CD14-positive monocyte (primary cell): ENCODE data around the gene SERPINB5. TPM values are rescaled to one million over a fixed set of nuclear protein-coding genes. Genes with fewer than 3 reads are reported as not detected.
A peak's percentile ranks its signal among the peaks of the same experiment; 100 is the strongest.

Source experiments
- DNase-seq, 3 donors: peaks; one replicate each; pipeline ENCODE4 v3.0.0-alpha.2; 2011 to 2022
- H2AFZ ChIP-seq: 2 replicates; pipeline ENCODE4 v1.6.0; 2012; ENCODE audit warnings: mild to moderate bottlenecking, low read depth, low read length, inconsistent platforms; ENCODE audit not compliant: insufficient read depth, poor library complexity, severe bottlenecking
- H3K27ac ChIP-seq, 2 donors: 1 replicate in 1 of 2; 2 replicates in 1 of 2; pipeline ENCODE4 v1.5.1; 2012 to 2013; ENCODE audit warnings: low read length in 2 of 2, control low read depth in 1 of 2, inconsistent platforms in 1 of 2, low read depth in 1 of 2, mild to moderate bottlenecking in 1 of 2
- H3K27me3 ChIP-seq, 2 donors: one replicate each; pipeline versions ENCODE4 v1.6.0 to v1.6.1; 2011 to 2013; ENCODE audit warnings: low read length in 2 of 2; ENCODE audit not compliant: control insufficient read depth in 2 of 2, insufficient read depth in 2 of 2
- H3K36me3 ChIP-seq, 2 donors: replicated peaks in 1 of 2; 1 replicate in 1 of 2; 2 replicates in 1 of 2; pipeline versions ENCODE4 v1.5.1 to v1.6.1; 2012 to 2013; ENCODE audit warnings: low read length in 2 of 2, control low read depth in 1 of 2, inconsistent platforms in 1 of 2, mild to moderate bottlenecking in 1 of 2; ENCODE audit not compliant: insufficient read depth in 2 of 2, control insufficient read depth in 1 of 2
- H3K4me1 ChIP-seq, 2 donors: 1 replicate in 1 of 2; 2 replicates in 1 of 2; pipeline versions ENCODE4 v1.5.1 to v1.6.1; 2012 to 2013; ENCODE audit warnings: low read length in 2 of 2, control low read depth in 1 of 2, inconsistent platforms in 1 of 2, mild to moderate bottlenecking in 1 of 2, moderate library complexity in 1 of 2; ENCODE audit not compliant: insufficient read depth in 2 of 2, control insufficient read depth in 1 of 2
- H3K4me2 ChIP-seq: replicated peaks from 2 replicates; pipeline ENCODE3; 2012; ENCODE audit warnings: low read length, moderate library complexity, mild to moderate bottlenecking; ENCODE audit not compliant: poor library complexity, severe bottlenecking; ENCODE audit errors: extremely low read depth
- H3K4me3 ChIP-seq, 3 experiments: fragments of 200-600 bp in 1 of 3; sonication (generic) in 1 of 3; replicated peaks in 1 of 3; 1 replicate in 2 of 3; 2 replicates in 1 of 3; pipeline ENCODE4 v1.5.1; 2011 to 2013; ENCODE audit warnings: low read length in 3 of 3, mild to moderate bottlenecking in 3 of 3, control low read depth in 2 of 3, low read depth in 2 of 3, inconsistent platforms in 1 of 3, moderate library complexity in 1 of 3
- H3K79me2 ChIP-seq: 2 replicates; pipeline ENCODE4 v1.6.0; 2012; ENCODE audit warnings: mild to moderate bottlenecking, control low read depth, inconsistent platforms, low read length, moderate library complexity; ENCODE audit not compliant: insufficient read depth
- H3K9ac ChIP-seq: 2 replicates; pipeline ENCODE4 v1.6.0; 2017; ENCODE audit warnings: low read length, mild to moderate bottlenecking; ENCODE audit not compliant: insufficient read depth, poor library complexity, severe bottlenecking
- H3K9me3 ChIP-seq, 2 donors: replicated peaks in 1 of 2; 1 replicate in 1 of 2; 2 replicates in 1 of 2; pipeline versions ENCODE4 v1.5.1 to v1.6.1; 2012 to 2013; ENCODE audit warnings: low read length in 2 of 2, control low read depth in 1 of 2; ENCODE audit not compliant: control insufficient read depth in 1 of 2, insufficient read depth in 1 of 2
- H4K20me1 ChIP-seq: 2 replicates; pipeline ENCODE4 v1.6.0; 2012; ENCODE audit warnings: mild to moderate bottlenecking, low read length, control low read depth, moderate library complexity; ENCODE audit not compliant: insufficient read depth
- H3K27ac Mint-ChIP-seq, 7 donors: one replicate each; pipeline ENCODE4 v1.8.0; 2020; ENCODE audit warnings: mild to moderate bottlenecking in 7 of 7, mixed read lengths in 7 of 7, moderate library complexity in 6 of 7, inconsistent platforms in 2 of 7
- H3K27me3 Mint-ChIP-seq, 3 donors: one replicate each; pipeline ENCODE4 v1.8.0; 2021 to 2022; ENCODE audit warnings: low read depth in 3 of 3, mild to moderate bottlenecking in 3 of 3, mixed read lengths in 3 of 3, moderate library complexity in 3 of 3, inconsistent platforms in 1 of 3
- H3K36me3 Mint-ChIP-seq, 2 donors: one replicate each; pipeline ENCODE4 v1.8.0; 2020; ENCODE audit warnings: mixed read lengths in 2 of 2, inconsistent platforms in 1 of 2, mild to moderate bottlenecking in 1 of 2
- H3K4me1 Mint-ChIP-seq: one replicate; pipeline ENCODE4 v1.8.0; 2020; ENCODE audit warnings: mild to moderate bottlenecking, mixed read lengths
- H3K4me3 Mint-ChIP-seq, 2 donors: one replicate each; pipeline ENCODE4 v1.8.0; 2020; ENCODE audit warnings: mild to moderate bottlenecking in 2 of 2, mixed read lengths in 2 of 2, moderate library complexity in 1 of 2
- H3K9me3 Mint-ChIP-seq, 7 donors: one replicate each; pipeline ENCODE4 v1.8.0; 2020 to 2022; ENCODE audit warnings: mixed read lengths in 7 of 7, mild to moderate bottlenecking in 6 of 7, moderate library complexity in 6 of 7, inconsistent platforms in 2 of 7
- WGBS: methylation state at CpG from one replicate; pipeline ENCODE4 v1.1.5; 2013; ENCODE audit warnings: missing lambda C conversion rate; ENCODE audit not compliant: insufficient coverage; 5-methylcytosine and 5-hydroxymethylcytosine counted together
- intact Hi-C, 2 donors: fragments of 100-400 bp; cut with micrococcal nuclease; formaldehyde crosslinking; loops; one replicate each; pipeline versions ENCODE4 v1.15.0 to v1.15.1; 2023
- polyA plus RNA-seq, 3 donors: library from polyadenylated mRNA; depleted of rRNA in 1 of 3; unstranded in 2 of 3; stranded (reverse) in 1 of 3; fragments of 300-500 nt in 2 of 3; fragments of >200 nt in 1 of 3; fragmentation: Illumina TruSeq in 2 of 3; gene quantifications; 1 replicate in 2 of 3; 2 replicates in 1 of 3; pipeline ENCODE4 v1.2.3, GENCODE V29; 2012 to 2021
- TF ChIP-seq, protein P1 (sequence below): fragments of 200-600 bp; IDR thresholded peaks from one replicate; pipeline ENCODE4 v1.8.0; 2022; ENCODE audit warnings: antibody characterized with exemption, mild to moderate bottlenecking

The SERPINB5 gene
- polyA plus RNA-seq, 3 donors = not detected

DNA sequence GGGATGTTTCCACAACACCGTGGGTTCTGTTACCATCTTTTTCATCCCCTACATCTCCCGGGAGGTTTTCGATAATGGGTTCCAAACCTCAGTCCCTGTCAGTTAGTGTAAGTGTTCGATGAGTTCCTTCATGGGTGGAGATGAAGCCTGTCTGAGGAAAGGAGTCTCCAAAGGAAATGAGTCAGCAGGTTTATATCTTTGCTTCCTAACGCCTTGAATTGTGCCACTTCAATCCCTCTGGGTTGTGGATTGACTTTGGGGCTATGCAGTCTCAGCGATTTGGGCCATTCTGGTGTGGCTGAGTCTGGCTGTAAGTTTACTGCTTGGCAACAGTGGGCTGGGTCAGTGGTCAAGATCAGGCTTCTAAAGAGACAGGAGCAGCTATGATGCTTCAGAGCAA lies 1.2 kb downstream of the SERPINB5 start:
- WGBS = 41% methylated on average over 3 of the region's 6 CpGs
- H2AFZ ChIP-seq = peak overlapping the region; percentile 26
- no peaks in the 10 kb centered on the region for H3K79me2 ChIP-seq

DNA sequence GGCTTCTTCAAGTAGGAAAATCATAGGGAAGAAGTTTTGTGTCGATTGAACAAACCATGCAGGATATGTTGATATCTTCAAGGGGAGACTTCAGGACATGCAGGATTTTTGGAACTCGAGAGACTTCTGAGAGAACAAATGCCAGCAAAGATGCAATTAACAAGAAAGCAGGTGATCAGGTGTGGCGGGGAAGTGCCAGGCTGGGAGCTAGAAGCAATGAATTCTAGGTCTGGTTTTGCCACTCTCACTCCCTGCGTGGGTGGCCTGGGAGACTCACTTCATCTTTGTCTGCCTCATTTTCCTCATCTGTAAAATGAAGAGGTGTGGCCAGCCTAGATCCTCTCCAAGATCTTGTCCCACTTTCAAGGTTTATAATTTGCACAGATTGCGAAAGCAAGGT lies 3.1 kb downstream of the SERPINB5 start:
- H3K4me1 Mint-ChIP-seq = peaks cover 7% of the 10 kb centered on the region
- no peak overlapping the region for H3K9ac ChIP-seq
- no peak overlapping the region for H3K27ac ChIP-seq
- no peak overlapping the region for H2AFZ ChIP-seq
- H3K27me3 Mint-ChIP-seq = no peaks in the 10 kb centered on the region
- H3K27ac Mint-ChIP-seq = no peak overlapping the region
- H3K9me3 Mint-ChIP-seq = no peaks in the 10 kb centered on the region
- no peaks in the 10 kb centered on the region for H4K20me1 ChIP-seq
- TF ChIP-seq, protein P1, sequence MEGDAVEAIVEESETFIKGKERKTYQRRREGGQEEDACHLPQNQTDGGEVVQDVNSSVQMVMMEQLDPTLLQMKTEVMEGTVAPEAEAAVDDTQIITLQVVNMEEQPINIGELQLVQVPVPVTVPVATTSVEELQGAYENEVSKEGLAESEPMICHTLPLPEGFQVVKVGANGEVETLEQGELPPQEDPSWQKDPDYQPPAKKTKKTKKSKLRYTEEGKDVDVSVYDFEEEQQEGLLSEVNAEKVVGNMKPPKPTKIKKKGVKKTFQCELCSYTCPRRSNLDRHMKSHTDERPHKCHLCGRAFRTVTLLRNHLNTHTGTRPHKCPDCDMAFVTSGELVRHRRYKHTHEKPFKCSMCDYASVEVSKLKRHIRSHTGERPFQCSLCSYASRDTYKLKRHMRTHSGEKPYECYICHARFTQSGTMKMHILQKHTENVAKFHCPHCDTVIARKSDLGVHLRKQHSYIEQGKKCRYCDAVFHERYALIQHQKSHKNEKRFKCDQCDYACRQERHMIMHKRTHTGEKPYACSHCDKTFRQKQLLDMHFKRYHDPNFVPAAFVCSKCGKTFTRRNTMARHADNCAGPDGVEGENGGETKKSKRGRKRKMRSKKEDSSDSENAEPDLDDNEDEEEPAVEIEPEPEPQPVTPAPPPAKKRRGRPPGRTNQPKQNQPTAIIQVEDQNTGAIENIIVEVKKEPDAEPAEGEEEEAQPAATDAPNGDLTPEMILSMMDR = no peak
- intact Hi-C loops = no loop called here
- no peaks in the 10 kb centered on the region for H3K27me3 ChIP-seq
- no peaks in the 10 kb centered on the region for H3K79me2 ChIP-seq
- no peak for DNase-seq
- no peaks in the 10 kb centered on the region for H3K4me1 ChIP-seq
- 93% methylated on average over 3 of the region's 5 CpGs for WGBS
- H3K9me3 ChIP-seq = no peaks in the 10 kb centered on the region
- no peak overlapping the region for H3K4me3 Mint-ChIP-seq
- H3K4me3 ChIP-seq = no peak overlapping the region
- H3K36me3 ChIP-seq = no peaks in the 10 kb centered on the region
- H3K36me3 Mint-ChIP-seq = no peaks in the 10 kb centered on the region
- no peak overlapping the region for H3K4me2 ChIP-seq

More for the DNA sequence above, 1.2 kb downstream of the SERPINB5 start:
- intact Hi-C loops = no loop called here
- Histone ChIP-seq H3K36me3 (no peaks in the 10 kb centered on the region), H4K20me1 (no peaks in the 10 kb centered on the region), H3K27me3 (no peaks in the 10 kb centered on the region), H3K9me3 (no peaks in the 10 kb centered on the region), H3K4me2 (no peak overlapping the region), H3K27ac (no peak overlapping the region), H3K4me3 (no peak overlapping the region), H3K9ac (no peak overlapping the region), H3K4me1 (no peaks in the 10 kb centered on the region)
- Mint-ChIP-seq H3K27me3 (no peaks in the 10 kb centered on the region), H3K4me1 (peaks cover 7% of the 10 kb centered on the region), H3K27ac (no peak overlapping the region), H3K9me3 (no peaks in the 10 kb centered on the region), H3K36me3 (no peaks in the 10 kb centered on the region), H3K4me3 (no peak overlapping the region)
- TF ChIP-seq, protein P1 = no peak
- no peak for DNase-seq
